Measurements from ENCODE around the gene ARRDC5. TPM values are rescaled to one million over a fixed set of nuclear protein-coding genes. Genes with fewer than 3 reads are reported as not detected.

ARRDC5 gene
- total and polyA plus RNA-seq, 2 of the 8 experiments (the other 6 are each of a cell fraction or from before 2014, with no cell fraction given) = not detected

- H2AK5ac ChIP-seq (ENCODE audit: low read depth, low read length) = no peak overlapping the region
- ChIA-PET POLR2A (ENCODE audit: partially characterized antibody) (interaction anchor here (1.7 kb wide), 1 partner anchor 24 kb away, joined by 4 read pairs; the partner anchor contains the start of gene PLIN3), CTCF (ENCODE audit: partially characterized antibody) (interaction anchor here (0.6 to 5.2 kb wide), 7 partner anchors 8 to 190 kb away, joined by 3 to 32 read pairs (median 3); no protein-coding TSS in a partner anchor)
- WGBS, 2 experiments (ENCODE audit: extremely low coverage in 1 of 2, insufficient coverage in 1 of 2, insufficient read length in 1 of 2, insufficient replicate concordance in 2 of 2, low coverage in 1 of 2, low lambda C conversion rate in 2 of 2, missing lambda C conversion rate in 1 of 2) = 96% methylated on average over 6 of the region's 6 CpGs; no CpG with 5 or more reads in 1 of the 2 experiments
- no peak overlapping the region for H4K8ac ChIP-seq (ENCODE audit: extremely low read depth, insufficient read depth, low read length)
- H4K20me1 ChIP-seq (replicated peaks in 1 of 2; ENCODE audit: control insufficient read depth in 1 of 2, insufficient read depth in 2 of 2, low read length in 2 of 2) = peaks cover 0 to 2% of the 10 kb centered on the region in 2 experiments
- H3K9ac ChIP-seq (replicated peaks in 1 of 4; ENCODE audit: extremely low read depth in 1 of 4, low read depth in 3 of 4, low read length in 3 of 4) = no peak overlapping the region
- TF ChIP-seq TBP (IDR thresholded peaks at IDR 0.05; ENCODE audit: low read depth, low read length) (no peak), POLR2AphosphoS5 (IDR thresholded peaks at IDR 0.05; ENCODE audit: low read depth, low read length) (no peak), NANOG (IDR thresholded peaks at IDR 0.05; ENCODE audit: insufficient read depth, low read depth, low read length, poor library complexity, severe bottlenecking) (no peak)
- no peaks in the 10 kb centered on the region for H3K4me1 ChIP-seq (replicated peaks in 1 of 4; ENCODE audit: control insufficient read depth in 3 of 4, insufficient read depth in 4 of 4, low read length in 3 of 4)
- no peak overlapping the region for H3K4ac ChIP-seq (replicated peaks; ENCODE audit: insufficient read length, low read depth, low read length)
- no peak overlapping the region for H2BK20ac ChIP-seq (ENCODE audit: low read length)
- no peak overlapping the region for H3K18ac ChIP-seq (ENCODE audit: extremely low read depth, low read length)
- H2AFZ ChIP-seq (ENCODE audit: low read length) = no peak overlapping the region
- no peaks in the 10 kb centered on the region; a peak in 1 of 7 replicates for H3K27me3 ChIP-seq (replicated peaks in 1 of 4; ENCODE audit: control insufficient read depth in 3 of 4, extremely low read depth in 1 of 4, insufficient read depth in 3 of 4, low read length in 3 of 4)
- H4K5ac ChIP-seq (ENCODE audit: insufficient read length, low read depth, low read length) = no peak overlapping the region
- no peak overlapping the region for H3K4me2 ChIP-seq (ENCODE audit: insufficient read depth in 1 of 2, low read depth in 2 of 2, low read length in 2 of 2)
- DNase-seq (ENCODE audit: low read depth in 1 of 2, low spot score in 2 of 2) = no peak
- peaks cover 11 to 34% (median 24%) of the 10 kb centered on the region in 4 experiments for H3K36me3 ChIP-seq (ENCODE audit: control insufficient read depth in 2 of 4, insufficient read depth in 4 of 4, low read length in 3 of 4)
- H3K23me2 ChIP-seq (ENCODE audit: low read depth, low read length) = no peaks in the 10 kb centered on the region
- H3K27ac ChIP-seq (ENCODE audit: low read depth, low read length) = no peak overlapping the region
- no peaks in the 10 kb centered on the region; a peak in 1 of 4 replicates for H3K9me3 ChIP-seq (ENCODE audit: insufficient read depth in 2 of 2, low read depth in 1 of 2, low read length in 1 of 2)
- H2BK12ac ChIP-seq (ENCODE audit: low read depth, low read length) = no peak overlapping the region
- no peak overlapping the region for H2BK5ac ChIP-seq (ENCODE audit: low read depth, low read length)
- no peak overlapping the region for H2BK15ac ChIP-seq (ENCODE audit: low read length)
- no peak for FAIRE-seq
- no peaks in the 10 kb centered on the region for H3K79me1 ChIP-seq (ENCODE audit: low read depth, low read length)
- H3K4me3 ChIP-seq (ENCODE audit: extremely low read depth in 1 of 4, insufficient read depth in 2 of 4, low read depth in 3 of 4, low read length in 4 of 4) = no peak overlapping the region
- no peak overlapping the region for H4K91ac ChIP-seq (replicated peaks; ENCODE audit: insufficient read length, low read length)
- no peak overlapping the region for H3K56ac ChIP-seq (replicated peaks; ENCODE audit: insufficient read length, low read depth, low read length)
- H3K14ac ChIP-seq (ENCODE audit: insufficient read length) = no peak overlapping the region
- H2BK120ac ChIP-seq (replicated peaks; ENCODE audit: low read depth, low read length) = no peak overlapping the region
- H3K79me2 ChIP-seq (ENCODE audit: control insufficient read depth in 1 of 2, insufficient read depth in 2 of 2, low read length in 2 of 2) = no peaks in the 10 kb centered on the region
- no peak overlapping the region for H3K23ac ChIP-seq (ENCODE audit: insufficient read length)
Observed at GRCh38 chr19:4843647-4843965, 59.1 kb downstream of the ARRDC5 start.

Small RNA genes lying within 50 kb of the gene (microRNA-seq; reads per million reads assigned to microRNA genes)
- 0.20 to 0.46 reads per million in 2 experiments for gene MIR4747 (ENCODE audit: borderline microRNAs expressed in 2 of 2, borderline number of aligned reads in 2 of 2, borderline replicate concordance in 1 of 2)

Small RNA genes lying within 50 kb of the gene (small RNA-seq; reads per million reads assigned to genes)
- gene MIR4747 (ENCODE audit: insufficient read depth) = 0.51 reads per million

Other genes with a start within 250 kb of the ARRDC5 start
- 51.1 and 53.1 TPM in 2 replicates for gene MYDGF, start 232.6 kb downstream of the ARRDC5 start, total RNA-seq (2021; fragmentation: NEBNext Ultra II Directional; extraction: Animal tissue kit (Norgen Biotek cat#: 25700))
- 40.6 and 81.0 TPM in 2 replicates for gene MYDGF, start 232.6 kb downstream of the ARRDC5 start, polyA plus RNA-seq (2011; rRNA removed)
- 40.7 and 46.8 TPM in 2 replicates for gene DPP9, start 179.1 kb downstream of the ARRDC5 start, total RNA-seq (2021; fragmentation: NEBNext Ultra II Directional; extraction: Animal tissue kit (Norgen Biotek cat#: 25700))
- gene DPP9, start 179.1 kb downstream of the ARRDC5 start, polyA plus RNA-seq (2011; rRNA removed) = 11.6 and 23.3 TPM in 2 replicates
- 16.1 and 16.4 TPM in 2 replicates for gene FEM1A, start 111.2 kb downstream of the ARRDC5 start, total RNA-seq (2021; fragmentation: NEBNext Ultra II Directional; extraction: Animal tissue kit (Norgen Biotek cat#: 25700))
- gene FEM1A, start 111.2 kb downstream of the ARRDC5 start, polyA plus RNA-seq (2011; rRNA removed) = 6.7 and 8.8 TPM in 2 replicates
- gene TICAM1, start 71.2 kb downstream of the ARRDC5 start, total RNA-seq (2021; fragmentation: NEBNext Ultra II Directional; extraction: Animal tissue kit (Norgen Biotek cat#: 25700)) = 0.65 TPM in 2 replicates
- gene TICAM1, start 71.2 kb downstream of the ARRDC5 start, polyA plus RNA-seq (2011; rRNA removed) = 0.41 and 0.57 TPM in 2 replicates
- gene PLIN3, start 35.2 kb downstream of the ARRDC5 start, total RNA-seq (2021; fragmentation: NEBNext Ultra II Directional; extraction: Animal tissue kit (Norgen Biotek cat#: 25700)) = 60.7 and 68.1 TPM in 2 replicates
- gene PLIN3, start 35.2 kb downstream of the ARRDC5 start, polyA plus RNA-seq (2011; rRNA removed) = 61.5 and 67.3 TPM in 2 replicates
- 65.8 and 66.6 TPM in 2 replicates for gene UHRF1, start 6.6 kb upstream of the ARRDC5 start, total RNA-seq (2021; fragmentation: NEBNext Ultra II Directional; extraction: Animal tissue kit (Norgen Biotek cat#: 25700))
- gene UHRF1, start 6.6 kb upstream of the ARRDC5 start, polyA plus RNA-seq (2011; rRNA removed) = 14.7 and 24.8 TPM in 2 replicates
- 31.9 and 32.8 TPM in 2 replicates for gene KDM4B, start 66.2 kb upstream of the ARRDC5 start, total RNA-seq (2021; fragmentation: NEBNext Ultra II Directional; extraction: Animal tissue kit (Norgen Biotek cat#: 25700))
- 12.0 and 21.1 TPM in 2 replicates for gene KDM4B, start 66.2 kb upstream of the ARRDC5 start, polyA plus RNA-seq (2011; rRNA removed)

Data from H1 (cell line).